Dermis microvascular lymphatic vessel endothelial cell (primary cell): ENCODE data around the gene CGREF1. TPM values are rescaled to one million over a fixed set of nuclear protein-coding genes. Genes with fewer than 3 reads are reported as not detected.
"Not testable (repeated sequence)": the region's sequence is repeated elsewhere in the genome, so short reads cannot be mapped to it uniquely, and the experiment has no call there.

Experiments
- DNase-seq, 2 donors: peaks; one replicate each; pipeline versions ENCODE4 v3.0.0 to v3.0.0-alpha.2; 2010; ENCODE audit warnings: low read depth in 2 of 2
- total RNA-seq: library from RNA; depleted of rRNA; stranded (reverse); fragments of >200 nt; gene quantifications from 2 replicates; pipeline ENCODE4 v1.2.1, GENCODE V29; 2014

Gene CGREF1
- total RNA-seq, 1 donor from 2014 or later = 2.8 TPM

GRCh38 chr2:27137322-27137935 is 18.5 kb upstream of the CGREF1 start:
- DNase-seq = no peak

- DNase-seq = no peak
Measured at GRCh38 chr2:27136751-27137150, 17.8 kb upstream of the CGREF1 start.

GRCh38 chr2:27135478-27135955 is 16.6 kb upstream of the CGREF1 start:
- DNase-seq = no peak

GRCh38 chr2:27134781-27135477 is 16.0 kb upstream of the CGREF1 start:
- DNase-seq = no peak

- DNase-seq = peak; percentile 89 to 93
Measured at GRCh38 chr2:27133905-27134780, 15.2 kb upstream of the CGREF1 start, which contains the start of gene PREB. PREB (minus strand) TSS chr2:27134636; CDS start chr2:27134421, 215 bp downstream.

GRCh38 chr2:27133195-27133875 is 14.4 kb upstream of the CGREF1 start:
- DNase-seq = no peak

- DNase-seq = no peak
Measured at GRCh38 chr2:27131429-27131828, 12.5 kb upstream of the CGREF1 start.

- no peak for DNase-seq
Measured at GRCh38 chr2:27130396-27130795, 11.5 kb upstream of the CGREF1 start.

- no peak for DNase-seq
Measured at GRCh38 chr2:27128668-27129571, 10.0 kb upstream of the CGREF1 start.

GRCh38 chr2:27127883-27128667 is 9.1 kb upstream of the CGREF1 start:
- no peak for DNase-seq

- DNase-seq = no peak
Measured at GRCh38 chr2:27126252-27126710, 7.4 kb upstream of the CGREF1 start.

- no peak for DNase-seq
Measured at GRCh38 chr2:27125104-27125503, 6.2 kb upstream of the CGREF1 start.

GRCh38 chr2:27123302-27124150 is 4.6 kb upstream of the CGREF1 start, which contains the start of gene ABHD1:
ABHD1 (plus strand) TSS chr2:27123815; CDS start chr2:27123949, 134 bp downstream.
- peak in 1 of 2 donors; percentile 33 for DNase-seq

GRCh38 chr2:27122791-27123190 is 3.9 kb upstream of the CGREF1 start:
- DNase-seq = no peak

- no peak for DNase-seq
Measured at GRCh38 chr2:27121906-27122305, 3.0 kb upstream of the CGREF1 start.

- not testable (repeated sequence) for DNase-seq
Measured at GRCh38 chr2:27119330-27119670, 372 bp upstream of the CGREF1 start.

GRCh38 chr2:27117995-27118524 is 868 bp downstream of the CGREF1 start:
- DNase-seq = no peak

GRCh38 chr2:27115519-27115918 is 3.4 kb downstream of the CGREF1 start:
- no peak for DNase-seq
